ENCODE data around the gene LRTM2. TPM values are rescaled to one million over a fixed set of nuclear protein-coding genes. Genes with fewer than 3 reads are reported as not detected.

Gene LRTM2
- total RNA-seq, 2 donors from 2014 or later, result not detected

- no peak overlapping the region for H3K27ac ChIP-seq
- H3K27me3 ChIP-seq, result no peaks in the 10 kb centered on the region
- no peaks in the 10 kb centered on the region for H3K9me3 ChIP-seq
- no peaks in the 10 kb centered on the region for H3K4me1 ChIP-seq
- no peaks in the 10 kb centered on the region for H3K36me3 ChIP-seq (replicated peaks in 1 of 2; ENCODE audit: insufficient read depth in 1 of 2, low read depth in 2 of 2)
- DNase-seq (no peak), ATAC-seq (no peak)
- H3K4me3 ChIP-seq, result no peak overlapping the region
- WGBS, 2 donors, result 90% methylated on average over 5 to 10 of the region's 10 CpGs
- intact Hi-C loops (cut with DNase I), result no loop called here
- TF ChIP-seq CTCF (IDR thresholded peaks at IDR 0.05) (no peak), POLR2A (IDR thresholded peaks at IDR 0.05) (no peak)
These were observed 59.3 kb downstream of the LRTM2 start for GRCh38 chr12:1879633-1880032.

- no peaks in the 10 kb centered on the region for H3K9me3 ChIP-seq
- no peaks in the 10 kb centered on the region for H3K27me3 ChIP-seq
- intact Hi-C loops (cut with DNase I), result no loop called here
- no peaks in the 10 kb centered on the region for H3K36me3 ChIP-seq (replicated peaks in 1 of 2; ENCODE audit: insufficient read depth in 1 of 2, low read depth in 2 of 2)
- no peak for ATAC-seq
- no peak overlapping the region for H3K4me3 ChIP-seq
- TF ChIP-seq CTCF (IDR thresholded peaks at IDR 0.05), result no peak
- TF ChIP-seq POLR2A (IDR thresholded peaks at IDR 0.05), result no peak
- no peak overlapping the region for H3K27ac ChIP-seq
- 70 to 83% methylated on average over 11 to 17 of the region's 18 CpGs for WGBS, 2 donors
- no peak for DNase-seq
- no peaks in the 10 kb centered on the region for H3K4me1 ChIP-seq
These were observed 59.9 kb downstream of the LRTM2 start for GRCh38 chr12:1880153-1880845.

GRCh38 chr12:1880876-1881275 lies 60.5 kb downstream of the LRTM2 start:
- WGBS, 2 donors, result 81 to 91% methylated on average over 7 of the region's 7 CpGs
- no peaks in the 10 kb centered on the region for H3K4me1 ChIP-seq
- no peak overlapping the region for H3K27ac ChIP-seq
- H3K4me3 ChIP-seq, result no peak overlapping the region
- ATAC-seq (no peak), DNase-seq (no peak)
- no peaks in the 10 kb centered on the region for H3K27me3 ChIP-seq
- intact Hi-C loops (cut with DNase I), result no loop called here
- no peaks in the 10 kb centered on the region for H3K36me3 ChIP-seq (replicated peaks in 1 of 2; ENCODE audit: insufficient read depth in 1 of 2, low read depth in 2 of 2)
- no peak for TF ChIP-seq CTCF (IDR thresholded peaks at IDR 0.05)
- TF ChIP-seq POLR2A (IDR thresholded peaks at IDR 0.05), result no peak
- no peaks in the 10 kb centered on the region for H3K9me3 ChIP-seq

GRCh38 chr12:1881301-1881700 lies 60.9 kb downstream of the LRTM2 start:
- H3K27ac ChIP-seq, result no peak overlapping the region
- no peaks in the 10 kb centered on the region for H3K27me3 ChIP-seq
- H3K4me3 ChIP-seq, result no peak overlapping the region
- H3K9me3 ChIP-seq, result no peaks in the 10 kb centered on the region
- DNase-seq, result no peak
- H3K4me1 ChIP-seq, result no peaks in the 10 kb centered on the region
- intact Hi-C loops (cut with DNase I), result no loop called here
- no peak for TF ChIP-seq CTCF (IDR thresholded peaks at IDR 0.05)
- no peak for TF ChIP-seq POLR2A (IDR thresholded peaks at IDR 0.05)
- H3K36me3 ChIP-seq (replicated peaks in 1 of 2; ENCODE audit: insufficient read depth in 1 of 2, low read depth in 2 of 2), result no peaks in the 10 kb centered on the region
- WGBS, 2 donors, result 59 to 74% methylated on average over 8 of the region's 8 CpGs
- no peak for ATAC-seq

GRCh38 chr12:1881936-1882335 lies 61.6 kb downstream of the LRTM2 start:
- no peaks in the 10 kb centered on the region for H3K27me3 ChIP-seq
- no peaks in the 10 kb centered on the region for H3K9me3 ChIP-seq
- DNase-seq (no peak), ATAC-seq (no peak)
- TF ChIP-seq POLR2A (IDR thresholded peaks at IDR 0.05) (no peak), CTCF (IDR thresholded peaks at IDR 0.05) (no peak)
- intact Hi-C loops (cut with DNase I), result no loop called here
- WGBS, 2 donors, result 44 to 49% methylated on average over 3 of the region's 3 CpGs
- no peaks in the 10 kb centered on the region for H3K36me3 ChIP-seq (replicated peaks in 1 of 2; ENCODE audit: insufficient read depth in 1 of 2, low read depth in 2 of 2)
- H3K4me1 ChIP-seq, result no peaks in the 10 kb centered on the region
- H3K27ac ChIP-seq, result no peak overlapping the region
- no peak overlapping the region for H3K4me3 ChIP-seq

Measured in body of pancreas (tissue), 4 donors.